Peyer's patch (tissue), 4 donors: ENCODE measurements around the gene ZNF44.

Experiments used
- POLR2A ChIP-seq, 2 donors: fragments of 450-650 bp; IDR thresholded peaks; one replicate each; pipeline ENCODE4 v1.5.1; 2017; ENCODE audit warnings: antibody characterized with exemption in 2 of 2, mild to moderate bottlenecking in 2 of 2, moderate library complexity in 2 of 2
- TF ChIP-seq, protein P1 (sequence below), 6 experiments: fragments of 450-650 bp in 4 of 6; fragments of 200-600 bp in 2 of 6; sonication (generic) in 1 of 6; IDR thresholded peaks; one replicate each; pipeline ENCODE4 v1.5.1; 2017 to 2019; ENCODE audit warnings: antibody characterized with exemption in 6 of 6, mild to moderate bottlenecking in 3 of 6, moderate library complexity in 1 of 6

DNA sequence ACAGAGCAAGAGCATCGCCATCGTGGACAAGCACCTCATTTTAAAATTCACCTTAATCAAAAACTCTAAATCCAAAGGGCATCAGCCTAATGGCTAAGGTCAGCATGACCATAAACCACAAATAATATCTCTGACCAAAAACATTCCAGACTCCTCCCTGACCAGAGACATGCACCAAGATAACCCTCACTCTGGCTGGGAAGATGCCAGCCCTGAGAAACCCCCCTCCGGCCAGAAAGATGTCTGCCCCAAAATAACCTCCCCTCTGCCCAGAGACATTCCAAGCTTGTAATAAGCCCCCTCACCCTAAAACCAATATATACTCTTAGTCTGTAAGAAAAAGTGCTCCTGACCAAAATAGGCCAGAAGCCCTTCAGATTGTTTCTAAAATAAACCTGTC, 61.7 kb downstream of the ZNF44 start:
- TF ChIP-seq, protein P1, sequence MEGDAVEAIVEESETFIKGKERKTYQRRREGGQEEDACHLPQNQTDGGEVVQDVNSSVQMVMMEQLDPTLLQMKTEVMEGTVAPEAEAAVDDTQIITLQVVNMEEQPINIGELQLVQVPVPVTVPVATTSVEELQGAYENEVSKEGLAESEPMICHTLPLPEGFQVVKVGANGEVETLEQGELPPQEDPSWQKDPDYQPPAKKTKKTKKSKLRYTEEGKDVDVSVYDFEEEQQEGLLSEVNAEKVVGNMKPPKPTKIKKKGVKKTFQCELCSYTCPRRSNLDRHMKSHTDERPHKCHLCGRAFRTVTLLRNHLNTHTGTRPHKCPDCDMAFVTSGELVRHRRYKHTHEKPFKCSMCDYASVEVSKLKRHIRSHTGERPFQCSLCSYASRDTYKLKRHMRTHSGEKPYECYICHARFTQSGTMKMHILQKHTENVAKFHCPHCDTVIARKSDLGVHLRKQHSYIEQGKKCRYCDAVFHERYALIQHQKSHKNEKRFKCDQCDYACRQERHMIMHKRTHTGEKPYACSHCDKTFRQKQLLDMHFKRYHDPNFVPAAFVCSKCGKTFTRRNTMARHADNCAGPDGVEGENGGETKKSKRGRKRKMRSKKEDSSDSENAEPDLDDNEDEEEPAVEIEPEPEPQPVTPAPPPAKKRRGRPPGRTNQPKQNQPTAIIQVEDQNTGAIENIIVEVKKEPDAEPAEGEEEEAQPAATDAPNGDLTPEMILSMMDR (IDR thresholded peaks at IDR 0.05): no peak
- no peak for TF ChIP-seq POLR2A (IDR thresholded peaks at IDR 0.05)
